NCI-H510A (cell line): ENCODE measurements around the gene FAM90A26.
"Not testable (repeated sequence)": the region's sequence is repeated elsewhere in the genome, so short reads cannot be mapped to it uniquely, and the experiment has no call there.

ENCODE experiments used
- DNase-seq: peaks from one replicate; lab custom pipeline; 2025; lab: John Stamatoyannopoulos, UW

The FAM90A26 gene

DNA sequence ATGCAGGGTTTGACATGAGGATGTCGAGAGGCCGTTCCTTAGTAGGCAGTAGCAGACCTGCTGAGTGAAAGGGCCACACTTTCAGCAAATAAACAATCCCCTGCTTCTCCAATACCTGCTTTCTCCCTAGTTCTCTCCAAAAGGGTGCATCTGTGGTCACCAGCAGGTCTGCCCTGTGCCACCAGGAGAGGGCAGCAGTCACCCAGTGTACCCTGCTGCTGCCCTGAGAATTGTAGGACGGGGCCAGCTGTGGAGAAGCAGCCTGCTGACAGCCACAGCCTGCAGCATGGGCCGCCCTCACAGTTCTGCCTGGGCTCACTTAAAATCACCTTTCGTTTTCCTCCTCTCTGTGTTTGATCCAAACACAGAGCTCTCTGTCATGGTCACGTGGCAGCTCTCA is 11.8 kb upstream of the FAM90A26 start:
- not testable (repeated sequence) for DNase-seq

DNA sequence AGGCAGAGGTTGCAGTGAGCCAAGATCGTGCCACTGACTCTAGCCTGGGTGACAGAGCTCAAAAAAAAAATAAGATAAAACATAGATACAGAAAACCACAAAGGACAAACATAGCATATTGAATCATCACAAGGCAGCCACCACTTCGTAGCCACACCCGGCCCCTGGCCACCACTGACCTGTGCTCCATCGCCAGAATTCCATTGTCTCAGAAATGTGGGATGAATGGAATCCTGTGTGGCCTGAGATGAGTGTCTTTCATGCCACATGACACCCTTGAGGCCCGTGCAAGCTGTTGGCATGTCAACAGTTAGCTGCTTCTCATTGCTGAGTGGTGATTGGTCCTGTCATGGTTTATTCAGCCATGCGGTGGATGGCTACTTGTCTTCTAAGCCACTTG is 10.2 kb upstream of the FAM90A26 start:
- DNase-seq = not testable (repeated sequence)

DNA sequence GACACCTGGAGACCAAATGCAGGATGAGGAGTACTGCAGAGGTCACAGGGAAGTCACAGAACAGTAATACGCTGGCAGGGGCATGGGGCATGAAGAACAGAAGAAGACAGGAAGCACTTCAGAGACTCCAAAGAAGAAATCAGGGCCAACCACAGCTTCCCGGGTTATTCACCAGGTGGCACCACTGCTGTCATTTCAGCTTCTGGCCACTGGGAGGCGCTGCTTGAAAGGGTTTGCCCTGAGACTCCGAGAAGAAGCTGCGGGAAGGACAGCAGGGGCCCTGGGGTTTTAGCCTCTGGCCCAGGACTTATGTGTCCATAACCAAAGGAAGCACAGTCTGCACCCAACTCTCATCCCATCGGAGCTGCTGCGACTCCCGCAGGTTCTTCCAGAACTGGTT is 4.2 kb upstream of the FAM90A26 start:
- not testable (repeated sequence) for DNase-seq

DNA sequence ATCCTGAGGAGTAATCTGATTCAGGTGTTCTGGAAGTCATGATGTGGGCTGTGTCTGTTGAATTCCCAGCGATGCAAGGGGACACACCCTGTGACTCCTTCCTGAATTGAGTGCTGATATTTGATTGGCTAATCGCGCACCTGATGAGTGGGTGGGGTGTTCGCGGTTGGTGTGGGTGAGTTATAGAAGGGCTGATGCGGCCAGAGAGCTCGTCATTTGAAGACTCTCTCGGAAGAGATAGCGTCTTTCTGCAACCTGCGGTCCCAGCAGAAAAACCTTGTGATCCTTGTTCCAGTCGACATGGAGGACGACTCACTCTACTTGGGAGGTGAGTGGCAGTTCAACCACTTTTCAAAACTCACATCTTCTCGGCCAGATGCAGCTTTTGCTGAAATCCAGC is 40.1 kb downstream of the FAM90A26 start, which contains the start of gene USP17L10:
Gene USP17L10, plus strand, starts transcription at position 301 of the 400 bp plus-strand sequence. Its CDS starts 0 bp downstream, at position 301.
- not testable (repeated sequence) for DNase-seq

DNA sequence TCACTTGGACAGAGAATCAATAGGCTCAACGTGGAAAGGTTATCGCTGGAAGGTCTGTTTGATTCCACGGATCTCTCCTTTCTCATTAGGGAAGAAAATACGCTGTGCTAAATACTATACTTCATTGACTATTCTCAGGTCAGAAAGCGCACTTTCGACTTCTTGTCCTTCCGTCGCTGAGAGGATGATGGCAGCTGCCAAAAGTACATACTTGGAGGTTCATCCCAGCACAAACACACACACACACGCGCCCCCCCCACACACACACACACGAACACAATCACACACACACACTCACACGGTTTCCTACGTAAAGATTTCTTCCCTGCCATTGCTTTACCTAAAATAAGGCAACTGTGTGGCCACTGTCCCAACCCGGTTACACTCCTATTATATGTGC is 44.5 kb downstream of the FAM90A26 start:
- DNase-seq = not testable (repeated sequence)

DNA sequence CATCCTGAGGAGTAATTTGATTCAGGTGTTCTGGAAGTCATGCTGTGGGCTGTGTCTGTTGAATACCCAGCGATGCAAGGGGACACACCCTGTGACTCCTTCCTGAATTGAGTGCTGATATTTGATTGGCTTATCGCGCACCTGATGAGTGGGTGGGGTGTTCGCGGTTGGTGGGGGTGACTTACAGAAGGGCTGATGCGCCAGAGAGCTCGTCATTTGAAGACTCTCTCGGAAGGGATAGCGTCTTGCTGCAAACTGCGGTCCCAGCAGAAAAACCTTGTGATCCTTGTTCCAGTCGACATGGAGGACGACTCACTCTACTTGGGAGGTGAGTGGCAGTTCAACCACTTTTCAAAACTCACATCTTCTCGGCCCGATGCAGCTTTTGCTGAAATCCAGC is 44.9 kb downstream of the FAM90A26 start, which contains the start of gene USP17L11:
Gene USP17L11, plus strand, starts transcription at position 301 of the 400 bp plus-strand sequence. Its CDS starts 0 bp downstream, at position 301.
- not testable (repeated sequence) for DNase-seq

DNA sequence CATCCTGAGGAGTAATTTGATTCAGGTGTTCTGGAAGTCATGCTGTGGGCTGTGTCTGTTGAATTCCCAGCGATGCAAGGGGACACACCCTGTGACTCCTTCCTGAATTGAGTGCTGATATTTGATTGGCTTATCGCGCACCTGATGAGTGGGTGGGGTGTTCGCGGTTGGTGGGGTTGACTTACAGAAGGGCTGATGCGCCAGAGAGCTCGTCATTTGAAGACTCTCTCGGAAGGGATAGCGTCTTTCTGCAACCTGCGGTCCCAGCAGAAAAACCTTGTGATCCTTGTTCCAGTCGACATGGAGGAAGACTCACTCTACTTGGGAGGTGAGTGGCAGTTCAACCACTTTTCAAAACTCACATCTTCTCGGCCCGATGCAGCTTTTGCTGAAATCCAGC is 49.6 kb downstream of the FAM90A26 start, which contains the start of gene USP17L12:
Gene USP17L12, plus strand, starts transcription at position 301 of the 400 bp plus-strand sequence. Its CDS starts 0 bp downstream, at position 301.
- not testable (repeated sequence) for DNase-seq

DNA sequence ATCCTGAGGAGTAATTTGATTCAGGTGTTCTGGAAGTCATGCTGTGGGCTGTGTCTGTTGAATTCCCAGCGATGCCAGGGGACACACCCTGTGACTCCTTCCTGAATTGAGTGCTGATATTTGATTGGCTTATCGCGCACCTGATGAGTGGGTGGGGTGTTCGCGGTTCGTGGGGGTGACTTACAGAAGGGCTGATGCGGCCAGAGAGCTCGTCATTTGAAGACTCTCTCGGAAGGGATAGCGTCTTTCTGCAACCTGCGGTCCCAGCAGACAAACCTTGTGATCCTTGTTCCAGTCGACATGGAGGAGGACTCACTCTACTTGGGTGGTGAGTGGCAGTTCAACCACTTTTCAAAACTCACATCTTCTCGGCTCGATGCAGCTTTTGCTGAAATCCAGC is 54.4 kb downstream of the FAM90A26 start, which contains the start of gene USP17L13:
Gene USP17L13, plus strand, starts transcription at position 301 of the 400 bp plus-strand sequence. Its CDS starts 0 bp downstream, at position 301.
- DNase-seq = not testable (repeated sequence)
